Measurements from ENCODE around the gene SLC10A1.
"Not testable (repeated sequence)": the region's sequence is repeated elsewhere in the genome, so short reads cannot be mapped to it uniquely, and the experiment has no call there.

SLC10A1 gene

DNA sequence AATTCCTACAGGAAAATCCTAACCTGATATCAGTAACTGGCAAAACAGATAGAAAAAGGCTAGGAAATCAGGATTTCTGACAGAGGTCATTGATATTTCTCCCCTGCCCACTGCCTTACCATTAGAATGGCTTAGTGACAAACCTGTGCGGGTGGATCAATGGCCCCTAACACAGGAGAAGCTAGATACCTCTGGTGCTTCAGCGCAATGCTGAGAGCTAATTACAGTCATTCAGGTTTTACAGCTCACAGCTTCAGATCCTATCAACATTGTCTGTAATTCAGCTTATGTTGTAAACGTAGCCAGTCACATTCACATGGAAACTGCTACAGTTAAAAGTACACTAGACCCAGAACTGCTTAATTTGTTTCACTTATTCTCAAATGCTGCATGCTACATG, 17.4 kb upstream of the SLC10A1 start:
- TF ChIP-seq, protein P1, sequence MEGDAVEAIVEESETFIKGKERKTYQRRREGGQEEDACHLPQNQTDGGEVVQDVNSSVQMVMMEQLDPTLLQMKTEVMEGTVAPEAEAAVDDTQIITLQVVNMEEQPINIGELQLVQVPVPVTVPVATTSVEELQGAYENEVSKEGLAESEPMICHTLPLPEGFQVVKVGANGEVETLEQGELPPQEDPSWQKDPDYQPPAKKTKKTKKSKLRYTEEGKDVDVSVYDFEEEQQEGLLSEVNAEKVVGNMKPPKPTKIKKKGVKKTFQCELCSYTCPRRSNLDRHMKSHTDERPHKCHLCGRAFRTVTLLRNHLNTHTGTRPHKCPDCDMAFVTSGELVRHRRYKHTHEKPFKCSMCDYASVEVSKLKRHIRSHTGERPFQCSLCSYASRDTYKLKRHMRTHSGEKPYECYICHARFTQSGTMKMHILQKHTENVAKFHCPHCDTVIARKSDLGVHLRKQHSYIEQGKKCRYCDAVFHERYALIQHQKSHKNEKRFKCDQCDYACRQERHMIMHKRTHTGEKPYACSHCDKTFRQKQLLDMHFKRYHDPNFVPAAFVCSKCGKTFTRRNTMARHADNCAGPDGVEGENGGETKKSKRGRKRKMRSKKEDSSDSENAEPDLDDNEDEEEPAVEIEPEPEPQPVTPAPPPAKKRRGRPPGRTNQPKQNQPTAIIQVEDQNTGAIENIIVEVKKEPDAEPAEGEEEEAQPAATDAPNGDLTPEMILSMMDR (IDR thresholded peaks at IDR 0.05): no peak
- no peak overlapping the region for H3K27ac ChIP-seq
- H3K4me1 ChIP-seq (ENCODE audit: control insufficient read depth in 1 of 2, insufficient read depth in 1 of 2, low read depth in 1 of 2, low read length in 1 of 2): peaks cover 0 to 5% of the 10 kb centered on the region in 2 experiments
- H3K9me3 ChIP-seq: no peaks in the 10 kb centered on the region
- no peak overlapping the region for H3K4me3 ChIP-seq (ENCODE audit: low read depth in 1 of 2, low read length in 1 of 2)
- no peaks in the 10 kb centered on the region for H3K36me3 ChIP-seq
- H3K27me3 ChIP-seq: peaks cover 44% of the 10 kb centered on the region

DNA sequence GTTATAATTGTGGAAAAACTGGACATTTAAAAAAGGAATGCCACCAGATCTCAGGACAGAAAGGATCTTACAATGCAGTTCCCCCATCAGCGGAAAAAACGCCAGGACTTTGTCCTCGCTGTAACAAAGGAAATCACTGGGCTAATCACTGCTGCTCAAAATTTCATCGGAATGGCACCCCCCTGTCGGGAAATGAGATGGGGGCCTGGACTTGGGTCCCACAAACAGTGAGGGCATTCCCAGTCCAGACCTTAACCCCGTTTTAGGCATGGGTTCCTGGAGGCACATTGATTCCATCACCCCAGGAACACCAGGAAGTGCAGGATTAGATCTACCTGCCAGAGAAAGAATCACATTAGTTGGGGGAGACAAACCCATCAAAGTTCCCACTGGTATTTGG, 16.3 kb upstream of the SLC10A1 start:
- H3K9me3 ChIP-seq, H3K36me3 ChIP-seq: not testable (repeated sequence)
- H3K27me3 ChIP-seq: peaks cover 45% of the 10 kb centered on the region

DNA sequence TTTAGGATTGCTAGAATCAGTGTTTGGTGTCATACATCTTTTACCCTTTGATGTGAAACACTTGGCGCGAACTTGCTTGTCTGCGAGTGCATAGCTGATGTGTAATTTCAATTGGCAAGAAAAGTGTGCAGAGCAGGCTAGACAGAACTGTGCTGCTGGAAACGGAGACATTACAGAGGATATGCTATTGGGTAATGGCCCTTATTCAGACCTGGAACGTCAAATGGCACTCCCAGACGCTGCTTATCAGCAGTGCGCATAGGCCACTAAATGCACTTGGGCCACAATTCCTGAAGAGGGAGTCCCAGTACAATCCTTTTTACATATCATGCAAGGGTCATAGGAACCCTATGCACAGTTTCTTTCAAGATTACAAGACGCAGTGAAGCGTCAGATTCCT, 15.7 kb upstream of the SLC10A1 start:
- H3K9me3 ChIP-seq: no peaks in the 10 kb centered on the region
- no peaks in the 10 kb centered on the region for H3K36me3 ChIP-seq
- peaks cover 45% of the 10 kb centered on the region for H3K27me3 ChIP-seq
- H3K4me3 ChIP-seq (ENCODE audit: low read depth in 1 of 2, low read length in 1 of 2): no peak overlapping the region
- no peak overlapping the region for H3K27ac ChIP-seq
- TF ChIP-seq, protein P1 (IDR thresholded peaks at IDR 0.05): no peak
- no peaks in the 10 kb centered on the region for H3K4me1 ChIP-seq (ENCODE audit: control insufficient read depth in 1 of 2, insufficient read depth in 1 of 2, low read depth in 1 of 2, low read length in 1 of 2)

More for the DNA sequence above, 16.3 kb upstream of the SLC10A1 start:
- H3K4me3 ChIP-seq (ENCODE audit: low read depth in 1 of 2, low read length in 1 of 2); H3K27ac ChIP-seq; H3K4me1 ChIP-seq (ENCODE audit: control insufficient read depth in 1 of 2, insufficient read depth in 1 of 2, low read depth in 1 of 2, low read length in 1 of 2): not testable (repeated sequence)

DNA sequence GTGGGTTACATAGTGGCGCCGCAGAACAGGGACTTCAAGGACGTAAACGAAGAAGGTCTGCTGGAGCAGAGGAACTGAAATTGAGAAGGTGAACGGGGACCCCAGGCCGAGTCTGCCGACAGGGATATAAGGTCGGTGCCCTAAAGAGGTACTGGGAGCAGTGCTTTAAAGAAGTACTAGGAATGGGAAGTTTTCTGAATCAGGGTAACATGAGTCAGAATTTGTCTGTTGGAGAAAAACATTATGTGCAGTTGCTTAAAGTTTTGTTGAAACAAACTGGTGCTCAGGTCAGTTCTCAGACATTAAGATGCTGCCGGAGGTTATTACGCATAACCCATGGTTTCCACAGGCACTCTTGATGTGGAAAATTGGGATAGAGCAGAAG, 14.8 kb upstream of the SLC10A1 start:
- Histone ChIP-seq H3K27ac (no peak overlapping the region), H3K4me1 (ENCODE audit: control insufficient read depth in 1 of 2, insufficient read depth in 1 of 2, low read depth in 1 of 2, low read length in 1 of 2) (no peaks in the 10 kb centered on the region), H3K9me3 (no peaks in the 10 kb centered on the region), H3K4me3 (ENCODE audit: low read depth in 1 of 2, low read length in 1 of 2) (no peak overlapping the region), H3K36me3 (no peaks in the 10 kb centered on the region), H3K27me3 (peaks cover 42% of the 10 kb centered on the region)
- TF ChIP-seq, protein P1 (IDR thresholded peaks at IDR 0.05): no peak

DNA sequence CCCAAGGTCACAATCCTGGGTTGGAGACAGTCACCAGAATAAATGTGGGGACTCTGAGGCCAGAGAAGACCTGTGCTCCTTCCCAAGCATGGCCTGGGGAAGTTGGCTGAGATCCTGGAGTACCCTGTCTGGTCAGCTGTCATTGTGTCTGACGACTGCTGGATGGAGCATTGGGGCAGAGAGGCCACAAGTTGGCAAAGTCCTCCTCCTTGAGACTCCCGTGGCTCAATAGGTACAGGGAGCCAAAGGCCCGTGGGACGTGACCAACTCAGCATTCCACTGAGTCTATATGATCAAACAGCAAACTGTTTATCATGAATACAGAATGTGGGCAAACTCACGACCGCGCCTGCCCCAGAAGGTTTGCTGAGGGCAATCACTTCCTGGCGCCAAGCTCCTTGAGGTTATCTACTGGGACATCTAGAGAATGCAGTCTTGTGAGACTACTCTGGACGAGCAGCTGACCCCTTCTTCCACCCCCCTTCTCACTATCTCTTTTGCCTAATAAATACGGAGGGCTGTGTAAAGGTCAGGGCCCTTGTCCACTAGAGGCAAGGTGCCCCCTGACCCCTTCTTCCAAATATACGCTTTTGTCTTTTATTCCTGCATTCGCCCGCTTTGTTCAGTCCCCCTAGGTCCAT, 14.3 kb upstream of the SLC10A1 start:
- Histone ChIP-seq H3K27ac (no peak overlapping the region), H3K27me3 (peaks cover 37% of the 10 kb centered on the region), H3K4me1 (ENCODE audit: control insufficient read depth in 1 of 2, insufficient read depth in 1 of 2, low read depth in 1 of 2, low read length in 1 of 2) (no peaks in the 10 kb centered on the region), H3K4me3 (ENCODE audit: low read depth in 1 of 2, low read length in 1 of 2) (no peak overlapping the region), H3K9me3 (no peaks in the 10 kb centered on the region), H3K36me3 (no peaks in the 10 kb centered on the region)
- TF ChIP-seq, protein P1 (IDR thresholded peaks at IDR 0.05): no peak

DNA sequence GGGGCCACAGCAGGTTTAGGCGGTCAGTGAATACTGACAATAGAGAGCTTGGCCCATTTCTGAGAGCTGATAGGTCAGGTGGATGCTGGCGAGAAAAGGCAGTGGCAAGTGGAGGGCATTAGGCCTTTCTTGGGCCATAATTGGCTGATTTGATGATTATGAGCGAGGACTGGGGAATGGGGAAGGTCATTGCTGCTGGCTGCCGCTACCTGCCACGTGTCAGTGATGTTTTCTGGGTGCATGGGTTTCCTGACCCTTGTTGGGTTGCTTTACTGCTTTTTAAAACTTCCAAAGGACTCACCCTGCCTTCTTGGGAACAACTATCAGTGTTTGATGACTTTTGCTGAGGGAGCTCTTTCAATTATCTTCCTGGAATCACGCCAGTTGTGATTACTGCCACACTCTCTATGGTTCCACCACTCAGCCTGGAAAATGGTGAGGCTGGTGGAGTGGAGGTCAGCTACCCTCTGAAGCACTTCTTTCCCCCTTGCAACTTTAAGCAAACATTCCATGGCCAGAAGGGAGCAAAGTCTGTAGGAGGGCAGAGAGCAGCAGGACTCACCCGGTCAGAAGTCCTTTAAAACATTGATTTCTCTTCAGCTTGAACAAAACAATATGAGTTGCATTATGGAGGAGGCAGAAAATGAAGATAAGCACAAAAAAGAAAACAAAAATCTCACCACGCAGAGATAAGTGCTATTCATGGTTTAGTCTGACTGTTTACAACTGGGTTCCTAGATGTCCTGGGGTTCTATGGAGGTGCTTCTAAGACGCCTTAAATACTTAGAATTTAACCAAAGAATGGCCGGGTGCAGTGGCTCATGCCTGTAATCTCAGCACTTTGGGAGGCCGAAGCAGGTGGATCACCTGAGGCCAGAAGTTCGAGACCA, 12.1 kb upstream of the SLC10A1 start:
- Histone ChIP-seq H3K36me3 (no peaks in the 10 kb centered on the region), H3K9me3 (no peaks in the 10 kb centered on the region), H3K4me3 (ENCODE audit: low read depth in 1 of 2, low read length in 1 of 2) (no peak overlapping the region), H3K4me1 (ENCODE audit: control insufficient read depth in 1 of 2, insufficient read depth in 1 of 2, low read depth in 1 of 2, low read length in 1 of 2) (no peaks in the 10 kb centered on the region), H3K27ac (no peak overlapping the region), H3K27me3 (peaks cover 17% of the 10 kb centered on the region)
- TF ChIP-seq, protein P1 (IDR thresholded peaks at IDR 0.05): no peak

Measured in neutrophil (primary cell).